Stimulated activated CD4-positive, alpha-beta T cell treated with anti-CD3 and anti-CD28 coated beads, Interleukin-1b, Interleukin-23, amount 100 ng/mL, for 48 hours (primary cell): Measurements from ENCODE around the gene SAMD13.

Experiments used
- DNase-seq: peaks from one replicate; pipeline ENCODE4 v3.0.0-alpha.2; 2020

The SAMD13 gene

DNA sequence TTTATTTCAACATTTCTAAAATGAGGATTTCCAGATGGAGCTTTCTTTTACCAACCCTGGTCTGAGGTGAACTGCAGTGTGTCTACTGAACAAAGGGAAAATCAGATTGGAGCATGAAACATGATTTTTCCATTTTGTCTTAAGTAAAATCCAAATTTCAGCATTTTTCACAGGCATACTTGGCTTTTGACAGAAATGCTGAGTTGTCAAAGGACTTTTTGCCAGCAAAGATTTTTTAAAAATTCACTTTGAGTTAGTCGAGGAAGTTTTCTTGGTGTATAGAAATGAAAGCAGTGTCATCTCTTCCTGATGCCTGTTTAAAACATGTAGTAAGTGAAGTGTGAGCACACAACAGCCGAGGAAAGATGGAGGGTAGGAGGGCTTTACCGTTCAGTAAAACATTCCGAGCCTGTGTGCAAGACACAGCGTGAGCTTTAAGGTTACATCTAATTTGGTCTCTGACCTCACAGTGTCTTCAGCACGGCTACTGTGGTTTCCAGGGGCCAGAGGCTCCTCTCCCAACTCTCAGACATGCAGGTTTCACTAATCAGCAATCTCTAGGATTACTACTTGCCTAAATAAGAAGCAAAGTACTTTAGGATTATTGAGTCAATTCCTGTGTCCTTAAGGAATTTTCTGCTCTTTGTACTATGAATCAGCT is 45.9 kb downstream of the SAMD13 start:
- DNase-seq: no peak

DNA sequence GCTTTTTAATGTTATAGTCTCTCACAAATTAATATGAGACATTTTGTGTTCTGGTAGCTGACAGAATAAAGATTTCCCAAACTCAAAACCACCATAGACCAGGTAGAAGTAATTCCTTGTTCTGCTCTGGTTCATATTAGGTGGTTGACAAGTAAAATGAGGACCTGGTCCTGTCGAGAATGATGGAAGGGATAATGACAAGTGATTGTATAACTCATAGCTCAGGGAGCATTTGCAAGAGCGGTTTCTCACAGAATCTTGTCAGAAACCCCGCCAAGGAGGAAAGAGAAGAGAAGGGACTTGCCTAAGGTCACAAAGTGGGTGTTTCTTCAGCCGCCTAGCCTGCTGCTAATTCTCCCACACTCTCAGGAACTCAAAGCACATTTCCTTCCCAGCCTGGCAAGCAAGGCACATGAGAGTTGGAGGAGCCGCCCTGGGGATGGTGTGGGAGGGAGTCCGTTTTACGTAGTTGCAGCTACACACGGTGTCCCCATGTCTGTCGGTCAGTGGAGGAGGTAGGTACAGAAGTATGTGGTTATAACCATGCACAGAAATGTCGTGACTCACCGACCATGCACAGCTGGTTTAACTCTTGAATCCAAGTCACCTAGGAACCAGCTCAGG is 46.5 kb downstream of the SAMD13 start:
- no peak for DNase-seq

DNA sequence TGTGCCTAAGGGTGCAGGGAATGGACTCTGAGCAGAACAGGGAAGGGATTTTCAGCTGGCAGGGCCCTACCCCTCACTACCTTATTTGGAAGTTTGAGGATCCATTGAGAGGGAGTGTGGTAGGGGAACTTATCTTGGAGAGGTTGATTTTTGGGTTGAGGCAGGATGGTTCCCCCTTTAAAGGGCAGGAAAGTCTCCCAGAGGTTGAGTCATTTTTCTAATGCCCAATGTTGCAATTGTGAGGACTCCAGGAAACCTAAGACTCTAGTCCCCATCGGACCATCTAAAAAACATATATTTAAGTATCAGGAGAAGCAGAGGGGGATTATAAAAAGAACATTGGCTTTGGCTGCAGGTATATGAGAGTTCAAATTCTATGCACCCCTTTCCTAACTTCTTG is 47.3 kb downstream of the SAMD13 start:
- no peak for DNase-seq

DNA sequence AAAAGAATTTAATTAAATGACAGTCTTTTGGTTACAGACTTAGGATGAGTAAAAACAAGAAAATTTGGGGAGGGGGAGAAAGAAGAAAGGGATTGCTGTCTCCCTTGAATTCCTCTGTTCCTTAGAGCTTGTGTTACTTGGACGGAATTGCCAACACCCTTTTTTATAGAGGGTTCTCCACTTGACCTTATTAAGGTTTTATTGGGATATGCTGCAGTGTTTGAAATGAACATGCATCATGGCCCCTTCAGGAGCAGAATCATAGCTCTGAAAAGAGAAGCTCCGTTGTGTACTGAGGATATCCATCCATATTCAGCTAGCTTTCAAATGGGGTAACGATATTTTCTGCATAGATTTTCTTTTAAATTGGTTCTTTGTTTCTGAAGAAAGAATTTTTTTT is 48.6 kb downstream of the SAMD13 start:
- DNase-seq: no peak

DNA sequence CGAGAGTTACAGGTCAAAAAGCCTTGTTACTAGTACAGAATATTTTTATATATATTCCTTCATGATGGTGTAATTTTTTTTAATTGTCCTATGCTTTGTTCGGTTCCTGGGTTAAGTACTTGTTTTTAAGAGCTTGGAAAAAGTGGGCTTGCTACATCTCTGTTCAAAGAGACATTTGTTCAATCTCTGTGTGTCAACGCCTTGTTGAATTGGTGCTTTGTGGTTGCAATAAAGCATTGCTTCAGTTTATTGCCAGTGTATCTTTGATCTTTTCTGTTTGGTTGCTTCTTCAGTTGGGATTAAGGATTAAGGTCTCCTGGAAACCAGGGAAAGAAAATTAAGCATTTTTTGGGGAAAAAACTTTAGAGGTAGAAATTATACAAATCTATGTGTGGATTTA is 49.0 kb downstream of the SAMD13 start:
- DNase-seq: no peak

DNA sequence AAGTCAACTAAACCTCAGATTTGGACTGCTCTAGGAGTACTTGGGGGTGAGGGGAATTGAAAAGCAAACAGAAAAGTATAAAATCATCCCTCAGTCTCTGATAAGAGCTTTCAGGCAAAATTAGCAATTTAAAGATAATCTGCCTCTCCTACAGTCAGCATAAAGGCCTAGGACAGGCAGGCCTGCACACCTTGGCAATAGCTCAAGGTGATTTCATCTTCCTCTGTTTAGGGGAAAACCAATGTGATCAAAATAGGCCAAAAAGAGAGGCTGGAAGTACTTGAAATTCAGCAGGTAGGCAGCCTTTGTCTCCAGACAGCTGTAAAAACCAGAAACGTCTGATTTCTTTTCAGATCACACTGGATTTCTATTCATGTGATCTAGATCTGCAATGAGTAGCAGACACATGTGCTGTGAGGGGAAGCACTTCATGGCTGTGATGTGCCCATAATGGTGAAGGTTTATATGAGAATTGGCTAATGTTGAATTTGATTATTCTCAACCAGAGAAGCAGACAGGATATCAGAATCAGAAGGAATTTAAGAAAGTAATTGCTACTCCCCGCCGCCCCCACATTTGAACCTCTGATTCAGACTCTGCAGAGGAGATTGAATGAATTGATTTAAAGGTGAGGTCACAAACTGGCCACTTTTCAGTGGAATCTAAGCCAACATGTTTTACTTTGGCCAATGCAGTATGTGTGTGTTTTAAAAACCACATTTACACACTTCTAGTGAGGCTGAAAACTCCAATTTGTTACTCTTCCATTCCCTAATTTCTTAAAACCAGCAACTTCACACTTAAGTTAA is 51.0 kb downstream of the SAMD13 start:
- DNase-seq: no peak

DNA sequence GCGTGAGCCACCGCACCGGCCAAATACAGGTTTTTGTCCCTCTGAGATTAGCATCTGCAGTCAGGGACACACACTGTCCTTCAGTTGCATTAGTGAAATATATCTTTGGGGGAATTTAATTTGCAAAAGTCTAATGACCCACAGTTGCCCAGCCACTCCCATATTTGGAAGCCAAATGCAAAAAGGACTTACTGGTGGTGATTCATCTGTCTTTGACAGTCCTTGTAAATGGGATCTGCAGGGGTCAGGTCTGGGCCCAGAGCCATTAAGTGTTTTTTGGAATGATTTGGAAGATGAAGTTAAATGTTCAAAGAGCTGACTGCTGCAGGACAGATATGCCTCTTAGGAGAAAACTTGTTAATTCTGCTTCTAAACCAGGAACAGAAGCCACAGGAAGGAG is 52.2 kb downstream of the SAMD13 start:
- no peak for DNase-seq

DNA sequence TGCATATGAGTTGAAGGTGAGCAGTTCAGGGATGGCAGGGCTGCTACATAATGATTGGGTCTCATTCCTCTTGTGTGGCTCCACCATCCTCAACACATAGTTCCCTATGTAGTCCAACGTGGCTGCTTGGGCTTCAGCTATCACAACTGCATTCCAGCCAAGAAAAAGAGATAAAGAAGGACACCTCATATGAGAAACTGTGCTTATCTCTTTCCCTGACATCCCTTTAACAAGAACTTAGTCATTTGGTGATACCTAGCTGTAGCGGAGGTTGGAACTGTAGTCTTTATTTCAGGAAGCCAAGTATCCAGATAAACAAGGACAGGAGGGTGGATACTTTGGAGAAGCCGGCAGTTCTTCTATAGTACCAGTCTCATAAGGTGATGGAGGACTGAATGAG is 54.0 kb downstream of the SAMD13 start:
- DNase-seq: no peak

DNA sequence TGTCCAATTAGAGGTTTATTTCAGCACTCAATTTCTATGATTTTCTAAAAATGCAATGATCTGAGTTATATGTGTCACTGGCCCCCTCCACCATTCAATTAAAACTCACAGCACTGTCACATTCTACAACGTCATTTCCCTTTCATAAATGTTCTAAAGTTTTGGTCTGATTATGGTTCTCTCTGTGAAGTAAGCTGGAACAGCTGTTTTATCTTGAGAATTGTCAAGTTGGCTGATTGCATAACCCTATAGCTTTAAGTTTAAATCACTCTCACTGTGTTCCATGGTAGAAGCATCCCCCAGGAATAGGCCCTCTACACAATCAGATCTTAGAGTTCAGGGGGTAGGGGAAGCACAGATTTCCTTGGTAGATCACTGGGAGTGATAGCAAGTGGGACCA is 55.4 kb downstream of the SAMD13 start:
- DNase-seq: no peak

DNA sequence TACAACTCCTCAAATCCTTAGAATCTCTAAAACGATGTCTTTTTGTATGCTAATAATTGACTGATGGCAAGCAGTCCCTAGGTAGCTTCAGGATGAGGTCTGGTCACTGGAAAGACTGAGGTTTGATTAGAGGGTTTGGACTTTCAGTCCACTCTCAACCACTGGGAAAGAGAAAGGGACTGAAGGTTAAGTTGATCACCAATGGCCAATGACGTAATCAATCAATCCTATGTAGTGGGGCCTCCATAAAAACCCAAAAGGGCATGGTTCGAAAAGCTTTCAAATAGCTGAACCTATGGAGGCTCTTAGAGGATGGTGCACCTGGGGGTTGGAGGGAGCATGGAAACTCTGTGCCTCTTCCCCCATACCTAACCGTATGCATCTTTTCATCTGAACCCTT is 57.2 kb downstream of the SAMD13 start:
- DNase-seq: no peak

DNA sequence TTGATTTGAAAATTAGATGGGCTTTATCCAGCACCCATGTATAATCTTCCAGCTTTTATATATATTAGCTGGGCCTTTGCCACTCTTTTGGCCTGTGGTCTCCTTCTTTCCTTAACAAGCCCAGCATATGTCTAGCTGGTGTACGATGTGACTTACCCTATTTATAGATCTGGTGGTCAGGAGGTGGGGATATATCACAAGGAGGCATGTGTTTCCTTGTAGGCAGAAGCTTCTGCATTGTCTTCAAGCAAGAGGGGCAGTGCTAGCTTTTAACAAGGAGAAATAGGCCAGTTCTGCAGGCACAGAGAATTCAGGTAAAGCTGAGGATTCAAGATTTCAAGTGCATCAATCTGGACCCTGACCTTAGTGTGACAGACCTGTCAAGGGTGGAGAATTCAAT is 58.8 kb downstream of the SAMD13 start:
- DNase-seq: no peak

DNA sequence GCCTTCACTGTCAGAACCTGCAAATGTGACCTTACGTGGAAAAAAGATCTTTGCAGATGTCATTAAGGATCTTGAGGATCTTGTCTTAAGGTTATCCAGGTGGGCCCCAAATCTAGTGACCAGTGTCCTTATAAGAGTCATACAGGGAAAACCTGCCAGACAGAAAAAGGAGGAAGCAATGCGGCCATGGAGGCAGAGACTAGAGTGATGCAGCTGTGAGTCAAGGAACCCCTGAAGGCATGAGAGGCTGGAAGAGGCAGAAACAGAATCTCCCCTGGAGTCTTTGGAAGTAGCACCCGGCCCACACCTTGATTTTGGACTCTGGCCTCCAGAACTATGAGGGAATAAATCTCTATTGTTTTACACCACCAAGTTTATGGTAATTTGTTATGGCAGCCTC is 60.3 kb downstream of the SAMD13 start:
- DNase-seq: no peak

DNA sequence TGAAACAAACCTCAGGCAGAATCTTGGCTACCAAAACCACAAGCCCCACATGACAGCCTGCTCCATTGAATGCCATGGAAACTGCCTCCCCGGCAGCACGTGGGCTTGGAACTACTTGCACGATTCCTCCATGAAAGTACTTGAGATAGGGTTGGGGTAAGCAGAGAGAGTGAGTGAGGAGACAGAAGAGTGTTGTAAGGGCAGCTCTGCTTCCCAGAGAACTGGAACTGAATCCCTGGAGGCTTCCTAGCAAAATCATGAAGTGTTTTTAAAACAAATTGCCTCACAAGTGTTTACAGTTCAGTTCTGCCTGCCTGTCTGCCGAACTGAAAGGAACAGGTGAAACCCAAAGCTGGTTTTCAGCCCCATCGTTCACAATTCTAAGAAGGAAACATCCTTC is 61.5 kb downstream of the SAMD13 start:
- no peak for DNase-seq

DNA sequence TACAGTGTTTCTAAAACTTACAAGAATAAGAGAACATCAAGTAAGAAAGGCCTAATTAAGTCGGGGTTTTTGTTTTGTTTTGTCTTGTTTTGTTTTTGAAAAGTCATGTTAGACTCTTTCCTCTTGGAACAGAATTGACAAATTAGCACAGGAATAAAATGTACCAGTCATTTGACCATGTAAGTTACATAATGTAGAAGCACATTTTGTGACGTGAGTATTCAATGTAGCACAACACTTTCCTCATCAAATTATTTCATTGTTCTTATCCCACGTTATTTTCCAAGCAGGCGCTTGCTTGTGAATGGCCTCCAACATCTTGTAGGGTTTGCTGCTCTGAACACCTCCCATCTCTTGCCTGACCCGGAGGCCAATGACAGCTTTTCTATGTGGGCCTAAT is 62.1 kb downstream of the SAMD13 start:
- DNase-seq: no peak

DNA sequence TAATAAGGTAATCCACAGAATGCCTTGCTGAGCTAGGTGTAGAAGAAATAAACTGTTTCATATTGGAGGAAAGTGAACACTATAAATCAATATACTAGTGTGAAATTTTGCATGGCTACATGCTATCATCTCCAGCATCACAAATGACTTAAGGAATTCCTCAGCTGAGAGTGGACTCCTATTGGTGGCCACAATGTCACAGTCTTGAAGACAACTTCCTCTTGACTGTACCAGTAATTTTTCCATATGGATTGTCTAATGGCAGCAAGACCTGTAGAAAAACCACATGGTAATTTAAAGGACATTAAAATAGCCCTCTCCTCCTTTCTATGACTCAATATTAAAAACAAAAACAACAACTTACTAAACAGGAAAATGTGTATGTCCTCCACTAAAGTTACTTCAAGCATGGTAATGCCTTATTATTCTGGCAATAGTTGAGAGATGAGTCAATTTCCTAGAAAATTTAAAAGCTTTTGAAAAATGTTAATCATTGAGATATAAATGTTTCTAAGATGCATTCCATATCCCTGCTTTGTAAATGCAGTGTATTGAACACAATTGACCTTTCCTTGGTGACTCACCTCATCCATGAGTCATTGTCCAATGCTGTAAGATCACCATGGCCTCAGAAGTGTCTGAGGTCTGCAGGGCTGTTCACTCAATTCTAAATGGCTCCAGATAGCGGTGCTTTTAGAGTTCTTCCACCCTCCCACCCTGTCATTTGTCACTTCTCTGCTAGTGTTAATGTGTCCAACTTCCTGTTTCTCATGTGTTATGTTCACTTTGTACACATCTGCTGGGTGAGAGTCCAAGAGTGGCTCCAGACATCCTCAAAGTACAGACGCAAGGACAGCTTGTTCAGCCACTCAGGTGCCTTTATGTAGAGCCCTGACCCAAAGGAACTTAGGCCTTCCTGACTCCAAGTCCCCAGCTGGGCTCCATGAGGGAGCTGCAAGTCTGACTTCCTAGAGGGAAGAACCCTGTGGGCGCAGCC is 64.0 kb downstream of the SAMD13 start:
- DNase-seq: no peak

DNA sequence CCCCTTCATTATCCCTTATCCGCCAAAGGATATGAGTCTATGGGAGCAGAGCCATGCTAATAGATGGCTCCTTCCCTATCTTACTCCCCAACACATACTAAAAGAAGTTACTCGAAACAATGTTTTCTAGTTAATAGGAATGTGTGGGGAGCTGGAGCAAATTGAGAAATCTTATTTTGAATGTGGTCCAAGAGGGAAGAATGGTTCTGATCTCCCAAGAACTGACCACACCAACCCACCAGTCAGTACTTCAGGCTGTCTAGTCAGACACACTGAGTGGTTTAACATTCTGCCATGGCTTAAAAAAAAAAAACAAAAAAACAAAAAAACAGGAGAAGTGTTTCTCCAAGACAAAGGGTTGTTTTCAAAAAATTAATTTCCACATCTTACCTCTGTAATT is 65.3 kb downstream of the SAMD13 start:
- no peak for DNase-seq

DNA sequence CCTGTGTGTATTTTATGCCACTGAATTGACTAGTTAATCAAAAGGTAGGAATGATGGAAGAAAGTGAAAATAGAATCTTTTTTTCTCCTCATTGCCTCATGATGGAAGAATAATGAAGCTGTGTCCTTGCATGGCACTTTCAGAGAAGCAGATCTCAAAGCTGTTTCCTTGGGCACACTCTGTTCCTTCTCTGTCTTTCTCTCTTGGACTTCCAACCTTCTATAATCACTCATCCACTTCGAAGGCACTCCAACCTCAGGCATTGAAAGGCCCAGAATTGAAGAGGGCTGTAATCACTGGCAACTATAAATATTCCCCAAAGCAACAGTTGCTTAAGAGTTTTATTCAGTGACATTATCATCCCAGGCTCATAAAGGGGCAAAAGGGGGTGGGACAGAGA is 65.7 kb downstream of the SAMD13 start:
- no peak for DNase-seq

DNA sequence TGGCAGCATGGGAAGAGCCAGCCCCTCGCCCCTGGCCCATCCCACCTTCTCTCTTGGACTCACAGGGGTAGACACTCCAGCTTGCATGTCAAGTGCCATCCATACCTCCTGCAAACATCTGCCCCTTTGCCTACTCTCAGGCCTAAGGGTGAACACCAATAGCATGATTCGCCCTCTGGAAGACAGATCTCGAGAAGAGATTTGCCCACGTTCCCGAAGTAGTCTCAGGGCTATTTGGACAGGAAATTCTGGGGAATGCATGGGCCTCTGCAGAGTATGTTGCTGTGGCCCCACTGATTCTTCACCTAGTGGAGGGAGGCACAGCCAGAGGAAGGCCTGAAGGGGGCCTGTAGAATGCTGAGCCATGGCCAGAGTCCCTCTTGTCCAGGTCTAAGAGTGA is 66.9 kb downstream of the SAMD13 start:
- DNase-seq: no peak

DNA sequence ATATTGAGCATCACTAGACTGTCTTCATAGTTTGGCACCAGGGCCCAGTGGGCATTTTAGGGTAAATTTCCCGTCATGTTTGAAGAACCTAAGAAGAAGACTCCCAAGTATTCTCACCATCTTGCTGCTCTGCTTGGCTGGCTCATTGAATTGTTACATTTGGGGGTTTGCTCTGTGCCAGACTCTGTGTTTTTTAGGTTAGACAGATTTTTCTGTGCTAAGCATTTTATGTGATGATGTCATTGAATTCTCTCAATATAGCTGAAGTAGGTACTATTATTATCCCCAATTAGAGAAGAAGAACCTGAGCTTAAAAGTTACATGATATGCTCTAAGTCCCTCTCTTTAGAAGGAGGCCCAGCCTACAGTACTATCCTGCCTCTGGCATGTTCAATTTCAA is 68.8 kb downstream of the SAMD13 start:
- DNase-seq: no peak

DNA sequence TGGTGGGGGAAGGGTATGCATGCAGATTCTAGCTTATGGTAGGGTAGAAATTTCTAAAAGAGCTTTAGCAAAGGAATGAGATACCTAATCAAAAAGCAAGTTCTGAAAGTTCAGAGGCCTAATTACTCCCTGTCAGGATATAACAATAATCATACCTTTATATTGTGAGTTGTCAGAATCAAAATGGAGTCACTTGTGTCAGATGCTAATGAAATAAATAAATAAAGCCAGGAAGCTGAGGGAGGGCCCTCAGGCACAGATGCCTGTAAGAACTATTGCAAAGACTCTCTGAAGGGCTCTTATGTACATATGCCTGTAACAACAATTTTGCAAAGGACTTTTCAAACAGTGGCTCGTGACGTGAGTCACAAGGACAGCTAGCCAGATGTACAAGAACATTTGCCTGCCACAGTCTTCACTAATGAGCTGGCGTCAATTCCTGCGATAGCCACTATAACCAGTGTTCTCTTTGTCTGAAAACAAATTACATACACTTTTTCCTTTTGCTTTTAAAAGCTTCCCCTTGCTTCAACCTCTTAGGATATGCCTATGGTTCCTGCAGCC is 69.4 kb downstream of the SAMD13 start:
- DNase-seq: no peak

DNA sequence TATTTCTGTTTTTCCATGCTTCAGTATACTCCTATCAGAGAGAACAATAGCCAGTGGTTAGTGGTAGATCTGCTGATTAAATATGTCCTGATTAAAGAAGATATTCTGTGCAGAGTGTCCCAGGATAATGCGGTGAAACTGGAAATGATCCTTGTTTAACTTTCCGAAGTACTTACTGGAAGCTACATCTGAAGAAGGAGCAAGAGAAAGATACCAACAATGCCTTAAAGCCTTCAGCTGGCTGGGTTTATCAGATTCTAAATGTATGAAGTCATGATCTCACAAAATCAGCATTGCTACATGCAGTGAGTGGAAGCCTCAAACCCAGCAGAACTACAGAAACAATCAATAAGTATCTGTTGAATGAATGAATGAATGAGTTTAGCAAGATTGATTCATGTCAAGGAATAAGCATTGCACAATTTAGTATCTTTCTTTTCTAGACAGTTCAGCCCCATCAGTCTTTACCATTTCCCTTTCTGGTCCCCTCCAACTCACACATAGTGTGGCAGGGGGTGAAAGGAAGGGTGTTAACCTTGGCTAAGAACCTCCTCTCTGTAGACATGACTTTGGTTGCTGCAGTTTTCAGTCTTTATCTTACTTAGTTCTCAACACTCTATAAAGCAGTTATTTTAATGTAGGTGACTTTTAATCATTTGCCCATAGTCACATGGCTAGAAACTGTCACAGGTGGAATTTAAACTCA is 72.1 kb downstream of the SAMD13 start:
- no peak for DNase-seq
